ENCODE measurements around the gene BRWD1.
"Not testable (repeated sequence)": the region's sequence is repeated elsewhere in the genome, so short reads cannot be mapped to it uniquely, and the experiment has no call there.

BRWD1 gene

DNA sequence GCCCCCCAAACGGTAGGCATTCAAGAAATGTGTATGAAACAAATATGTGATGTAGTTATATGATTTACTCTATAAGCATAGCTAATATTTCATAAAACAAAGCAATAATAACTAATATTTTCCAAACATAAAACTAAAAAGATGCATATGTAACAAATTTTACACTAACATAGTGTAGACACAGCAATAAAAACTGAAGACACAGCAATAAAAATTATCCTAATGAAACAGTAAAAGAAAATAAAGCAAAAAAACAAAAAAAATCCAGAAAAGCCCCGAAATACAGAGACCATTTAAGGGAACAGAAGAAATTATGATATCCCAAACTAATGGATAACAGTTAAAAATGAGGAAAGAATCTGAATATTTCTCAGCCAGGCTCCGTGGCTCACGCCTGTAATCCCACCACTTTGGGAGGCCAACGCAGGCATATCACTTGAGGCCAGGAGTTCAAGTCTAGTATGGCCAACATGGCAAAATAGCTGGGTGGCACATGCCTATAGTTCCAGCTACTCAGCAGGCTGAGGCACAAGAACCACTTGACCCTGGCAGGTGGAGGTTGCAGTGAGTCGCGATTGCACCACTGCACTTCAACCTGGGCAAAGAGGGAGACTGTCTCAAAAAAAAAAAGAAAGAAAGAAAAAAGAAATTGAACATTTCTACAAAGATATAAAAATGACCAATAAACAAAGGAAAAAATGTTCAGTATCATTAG lies 92.0 kb downstream of the BRWD1 start:
- Histone ChIP-seq H3K27ac (ENCODE audit: low read length) (no peak overlapping the region), H3K4me1 (ENCODE audit: insufficient read depth, low read length) (no peaks in the 10 kb centered on the region), H2AFZ (ENCODE audit: low read depth, low read length) (no peak overlapping the region), H3K4me2 (ENCODE audit: insufficient read depth, low read length) (no peak overlapping the region), H3K9me3 (ENCODE audit: insufficient read depth, low read length, severe bottlenecking) (no peaks in the 10 kb centered on the region), H4K20me1 (ENCODE audit: insufficient read depth, low read length) (no peaks in the 10 kb centered on the region), H3K79me2 (ENCODE audit: insufficient read depth, low read length) (no peaks in the 10 kb centered on the region), H3K9ac (ENCODE audit: low read depth, low read length) (no peak overlapping the region), H3K27me3 (ENCODE audit: insufficient read depth, low read length, poor library complexity) (no peaks in the 10 kb centered on the region), H3K4me3 (ENCODE audit: low read depth in 1 of 2, low read length in 2 of 2) (no peak overlapping the region), H3K36me3 (ENCODE audit: insufficient read depth, low read length) (peaks cover 65% of the 10 kb centered on the region)
- ATAC-seq (ENCODE audit: insufficient read depth, low read depth), result no peak
- no peak for DNase-seq
- TF ChIP-seq, protein P1, sequence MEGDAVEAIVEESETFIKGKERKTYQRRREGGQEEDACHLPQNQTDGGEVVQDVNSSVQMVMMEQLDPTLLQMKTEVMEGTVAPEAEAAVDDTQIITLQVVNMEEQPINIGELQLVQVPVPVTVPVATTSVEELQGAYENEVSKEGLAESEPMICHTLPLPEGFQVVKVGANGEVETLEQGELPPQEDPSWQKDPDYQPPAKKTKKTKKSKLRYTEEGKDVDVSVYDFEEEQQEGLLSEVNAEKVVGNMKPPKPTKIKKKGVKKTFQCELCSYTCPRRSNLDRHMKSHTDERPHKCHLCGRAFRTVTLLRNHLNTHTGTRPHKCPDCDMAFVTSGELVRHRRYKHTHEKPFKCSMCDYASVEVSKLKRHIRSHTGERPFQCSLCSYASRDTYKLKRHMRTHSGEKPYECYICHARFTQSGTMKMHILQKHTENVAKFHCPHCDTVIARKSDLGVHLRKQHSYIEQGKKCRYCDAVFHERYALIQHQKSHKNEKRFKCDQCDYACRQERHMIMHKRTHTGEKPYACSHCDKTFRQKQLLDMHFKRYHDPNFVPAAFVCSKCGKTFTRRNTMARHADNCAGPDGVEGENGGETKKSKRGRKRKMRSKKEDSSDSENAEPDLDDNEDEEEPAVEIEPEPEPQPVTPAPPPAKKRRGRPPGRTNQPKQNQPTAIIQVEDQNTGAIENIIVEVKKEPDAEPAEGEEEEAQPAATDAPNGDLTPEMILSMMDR (IDR thresholded peaks at IDR 0.05; ENCODE audit: borderline replicate concordance, extremely low read depth, low read length, poor library complexity, severe bottlenecking), result no peak
- TF ChIP-seq EZH2 (IDR thresholded peaks at IDR 0.05; ENCODE audit: borderline replicate concordance, low read depth, low read length, severe bottlenecking), result no peak

DNA sequence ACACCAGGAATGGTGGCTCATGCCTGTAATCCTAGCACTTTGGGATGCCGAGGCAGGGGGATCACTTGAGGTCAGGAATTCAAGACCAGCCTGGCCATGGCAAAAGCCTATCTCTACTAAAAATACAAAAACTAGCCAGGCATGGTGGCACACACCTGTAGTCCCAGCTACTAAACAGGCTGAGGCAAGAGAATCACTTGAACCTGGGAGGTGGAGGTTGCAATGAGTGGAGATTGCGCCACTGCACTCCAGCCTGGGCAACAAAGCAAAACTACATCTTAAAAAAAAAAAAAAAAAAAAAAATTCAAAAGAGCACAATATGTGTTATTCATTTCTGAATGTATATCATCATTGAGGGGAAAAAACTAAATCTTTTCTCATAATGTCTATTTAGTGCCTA lies 92.6 kb downstream of the BRWD1 start:
- H3K4me2 ChIP-seq (ENCODE audit: insufficient read depth, low read length); H3K9me3 ChIP-seq (ENCODE audit: insufficient read depth, low read length, severe bottlenecking); ATAC-seq (ENCODE audit: insufficient read depth, low read depth); H3K4me1 ChIP-seq (ENCODE audit: insufficient read depth, low read length); H3K27me3 ChIP-seq (ENCODE audit: insufficient read depth, low read length, poor library complexity); H4K20me1 ChIP-seq (ENCODE audit: insufficient read depth, low read length); H3K79me2 ChIP-seq (ENCODE audit: insufficient read depth, low read length); H3K9ac ChIP-seq (ENCODE audit: low read depth, low read length); H2AFZ ChIP-seq (ENCODE audit: low read depth, low read length); H3K4me3 ChIP-seq (ENCODE audit: low read depth in 1 of 2, low read length in 2 of 2); DNase-seq; H3K27ac ChIP-seq (ENCODE audit: low read length): not testable (repeated sequence)
- peaks cover 68% of the 10 kb centered on the region for H3K36me3 ChIP-seq (ENCODE audit: insufficient read depth, low read length)

DNA sequence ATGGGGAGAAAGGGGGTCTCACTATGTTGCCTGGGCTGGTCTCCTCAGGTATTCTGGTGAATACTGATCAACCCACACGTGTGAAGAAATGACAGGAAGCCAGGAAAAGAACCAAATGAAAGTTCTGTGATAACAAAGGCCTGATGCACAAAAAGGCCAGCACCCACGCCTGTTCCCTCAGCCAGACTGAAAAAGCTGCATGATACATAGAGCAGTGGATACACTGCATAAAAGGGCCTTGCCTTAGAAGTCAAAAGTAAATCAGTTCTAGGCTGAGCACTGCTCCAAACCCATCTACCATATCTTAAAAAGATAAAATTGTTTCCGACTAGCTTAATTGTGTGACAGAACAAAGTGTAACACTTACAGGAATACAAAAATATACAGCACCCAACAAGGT lies 93.3 kb downstream of the BRWD1 start:
- Histone ChIP-seq H3K9ac (ENCODE audit: low read depth, low read length) (no peak overlapping the region), H2AFZ (ENCODE audit: low read depth, low read length) (no peak overlapping the region), H3K4me2 (ENCODE audit: insufficient read depth, low read length) (no peak overlapping the region), H3K27ac (ENCODE audit: low read length) (no peak overlapping the region), H3K79me2 (ENCODE audit: insufficient read depth, low read length) (no peaks in the 10 kb centered on the region), H3K36me3 (ENCODE audit: insufficient read depth, low read length) (peaks cover 76% of the 10 kb centered on the region), H3K4me1 (ENCODE audit: insufficient read depth, low read length) (no peaks in the 10 kb centered on the region), H3K4me3 (ENCODE audit: low read depth in 1 of 2, low read length in 2 of 2) (no peak overlapping the region), H3K27me3 (ENCODE audit: insufficient read depth, low read length, poor library complexity) (no peaks in the 10 kb centered on the region), H4K20me1 (ENCODE audit: insufficient read depth, low read length) (no peaks in the 10 kb centered on the region), H3K9me3 (ENCODE audit: insufficient read depth, low read length, severe bottlenecking) (no peaks in the 10 kb centered on the region)
- no peak for TF ChIP-seq EZH2 (IDR thresholded peaks at IDR 0.05; ENCODE audit: borderline replicate concordance, low read depth, low read length, severe bottlenecking)
- TF ChIP-seq, protein P1 (IDR thresholded peaks at IDR 0.05; ENCODE audit: borderline replicate concordance, extremely low read depth, low read length, poor library complexity, severe bottlenecking), result no peak
- ATAC-seq (ENCODE audit: insufficient read depth, low read depth) (no peak), DNase-seq (no peak)

DNA sequence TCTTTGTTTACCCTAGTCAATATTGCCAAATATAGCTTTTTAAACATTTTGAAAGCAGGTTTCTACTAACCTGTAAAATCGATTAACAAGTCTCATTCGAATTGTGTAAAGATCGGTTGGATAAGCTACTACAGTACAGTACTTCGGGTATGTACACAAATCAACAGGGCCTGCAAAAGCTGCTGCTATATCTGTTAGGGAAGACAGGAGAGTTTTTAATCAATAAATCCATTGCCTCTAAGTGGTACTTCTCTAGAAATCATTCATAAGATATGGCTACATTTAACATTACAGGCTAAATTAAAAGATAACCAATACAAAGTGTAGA lies 95.4 kb downstream of the BRWD1 start:
- Histone ChIP-seq H3K9ac (ENCODE audit: low read depth, low read length) (no peak overlapping the region), H3K9me3 (ENCODE audit: insufficient read depth, low read length, severe bottlenecking) (no peaks in the 10 kb centered on the region), H3K27ac (ENCODE audit: low read length) (no peak overlapping the region), H4K20me1 (ENCODE audit: insufficient read depth, low read length) (no peaks in the 10 kb centered on the region), H3K4me1 (ENCODE audit: insufficient read depth, low read length) (no peaks in the 10 kb centered on the region), H2AFZ (ENCODE audit: low read depth, low read length) (no peak overlapping the region), H3K4me2 (ENCODE audit: insufficient read depth, low read length) (no peak overlapping the region), H3K36me3 (ENCODE audit: insufficient read depth, low read length) (peaks cover 67% of the 10 kb centered on the region), H3K27me3 (ENCODE audit: insufficient read depth, low read length, poor library complexity) (no peaks in the 10 kb centered on the region), H3K4me3 (ENCODE audit: low read depth in 1 of 2, low read length in 2 of 2) (no peak overlapping the region), H3K79me2 (ENCODE audit: insufficient read depth, low read length) (no peaks in the 10 kb centered on the region)
- DNase-seq, result no peak
- no peak for TF ChIP-seq EZH2 (IDR thresholded peaks at IDR 0.05; ENCODE audit: borderline replicate concordance, low read depth, low read length, severe bottlenecking)
- TF ChIP-seq, protein P1 (IDR thresholded peaks at IDR 0.05; ENCODE audit: borderline replicate concordance, extremely low read depth, low read length, poor library complexity, severe bottlenecking), result no peak
- ATAC-seq (ENCODE audit: insufficient read depth, low read depth), result no peak
